Measurements from ENCODE around the gene CLDN7. TPM values are rescaled to one million over a fixed set of nuclear protein-coding genes. Genes with fewer than 3 reads are reported as not detected.

The CLDN7 gene
- total RNA-seq, 6 experiments from 2014 or later = 0.43 to 3.0 (median 1.7) TPM

GRCh38 chr17:7243453-7243729, 18.9 kb downstream of the CLDN7 start:
- no peak for TF ChIP-seq CTCF (IDR thresholded peaks at IDR 0.05)
- peak overlapping the region; percentile 94 for H3K27ac Mint-ChIP-seq
- peaks cover 33% of the 10 kb centered on the region for H3K36me3 Mint-ChIP-seq (ENCODE audit: low read depth)
- H3K4me1 Mint-ChIP-seq (ENCODE audit: low read depth) = peaks cover 32% of the 10 kb centered on the region
- peak overlapping the region; percentile 88 for H3K4me3 Mint-ChIP-seq
- no peak for DNase-seq
- H3K27me3 Mint-ChIP-seq (ENCODE audit: insufficient read depth) = peaks cover 4% of the 10 kb centered on the region
- no peaks in the 10 kb centered on the region for H3K9me3 Mint-ChIP-seq

DNA sequence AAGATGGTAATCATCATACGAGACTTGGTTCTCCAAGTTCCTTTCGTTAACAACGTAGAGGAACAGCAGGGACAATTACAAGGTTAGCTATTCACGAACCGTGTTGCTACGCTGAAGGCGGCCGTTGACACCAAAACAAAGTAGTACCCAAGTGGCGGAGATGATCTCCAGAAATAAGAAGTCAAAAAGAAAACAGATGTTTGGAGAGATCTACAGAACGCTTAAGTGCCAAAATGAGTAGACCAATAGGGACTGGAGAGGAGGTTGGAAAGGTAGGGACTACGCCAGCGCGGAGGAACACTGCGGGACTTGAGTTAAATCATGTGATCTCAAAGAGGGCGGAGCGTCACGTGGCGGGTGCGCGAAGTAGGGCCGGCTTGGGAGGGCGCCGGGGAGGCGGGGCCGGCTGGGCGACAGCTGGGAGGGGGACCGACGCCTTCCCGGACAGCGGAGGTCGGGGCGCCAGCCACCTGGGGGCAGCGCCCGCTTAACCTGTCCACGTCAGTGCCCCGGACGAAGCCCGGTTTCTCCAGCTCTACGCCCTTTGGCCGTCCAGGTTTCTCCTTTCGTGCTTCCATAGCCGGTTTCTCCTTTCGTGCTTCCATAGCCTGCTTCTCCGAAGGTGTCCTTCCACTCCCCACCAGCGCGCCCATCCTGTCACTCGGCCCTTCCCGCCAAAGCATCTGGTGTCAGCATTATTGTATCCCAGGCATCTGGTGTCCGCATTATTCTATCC, 19.4 kb downstream of the CLDN7 start:
- peak; percentile 89 for DNase-seq

GRCh38 chr17:7241783-7242716, 20.2 kb downstream of the CLDN7 start, which contains the start of gene GABARAP:
Gene GABARAP (minus strand): TSS chr17:7242449. CDS start chr17:7242330, 119 bp downstream.
- peak within 1 kb of the TSS; percentile 94 for H3K27ac Mint-ChIP-seq
- peak within 1 kb of the TSS; percentile 88 for H3K4me3 Mint-ChIP-seq
- H3K36me3 Mint-ChIP-seq (ENCODE audit: low read depth) = peaks cover 37% of the 10 kb centered on the region
- H3K27me3 Mint-ChIP-seq (ENCODE audit: insufficient read depth) = peaks cover 5% of the 10 kb centered on the region
- no peak for TF ChIP-seq CTCF (IDR thresholded peaks at IDR 0.05)
- H3K9me3 Mint-ChIP-seq = no peaks in the 10 kb centered on the region
- H3K4me1 Mint-ChIP-seq (ENCODE audit: low read depth) = peaks cover 35% of the 10 kb centered on the region
- DNase-seq = peak; percentile 75

More for the DNA sequence above, 19.4 kb downstream of the CLDN7 start:
- peaks cover 30% of the 10 kb centered on the region for H3K4me1 Mint-ChIP-seq (ENCODE audit: low read depth)
- peak overlapping the region; percentile 94 for H3K27ac Mint-ChIP-seq
- H3K27me3 Mint-ChIP-seq (ENCODE audit: insufficient read depth) = peaks cover 4% of the 10 kb centered on the region
- no peaks in the 10 kb centered on the region for H3K9me3 Mint-ChIP-seq
- peak overlapping the region; percentile 88 for H3K4me3 Mint-ChIP-seq
- H3K36me3 Mint-ChIP-seq (ENCODE audit: low read depth) = peaks cover 33% of the 10 kb centered on the region
- peak; percentile 29 for TF ChIP-seq CTCF (IDR thresholded peaks at IDR 0.05)

- peak overlapping the region; percentile 94 for H3K27ac Mint-ChIP-seq
- peak overlapping the region; percentile 88 for H3K4me3 Mint-ChIP-seq
- H3K4me1 Mint-ChIP-seq (ENCODE audit: low read depth) = peaks cover 44% of the 10 kb centered on the region
- peaks cover 6% of the 10 kb centered on the region for H3K27me3 Mint-ChIP-seq (ENCODE audit: insufficient read depth)
- no peaks in the 10 kb centered on the region for H3K9me3 Mint-ChIP-seq
- H3K36me3 Mint-ChIP-seq (ENCODE audit: low read depth) = peaks cover 40% of the 10 kb centered on the region
- no peak for DNase-seq
- no peak for TF ChIP-seq CTCF (IDR thresholded peaks at IDR 0.05)
Observed at GRCh38 chr17:7241090-7241733, 21.1 kb downstream of the CLDN7 start.

DNA sequence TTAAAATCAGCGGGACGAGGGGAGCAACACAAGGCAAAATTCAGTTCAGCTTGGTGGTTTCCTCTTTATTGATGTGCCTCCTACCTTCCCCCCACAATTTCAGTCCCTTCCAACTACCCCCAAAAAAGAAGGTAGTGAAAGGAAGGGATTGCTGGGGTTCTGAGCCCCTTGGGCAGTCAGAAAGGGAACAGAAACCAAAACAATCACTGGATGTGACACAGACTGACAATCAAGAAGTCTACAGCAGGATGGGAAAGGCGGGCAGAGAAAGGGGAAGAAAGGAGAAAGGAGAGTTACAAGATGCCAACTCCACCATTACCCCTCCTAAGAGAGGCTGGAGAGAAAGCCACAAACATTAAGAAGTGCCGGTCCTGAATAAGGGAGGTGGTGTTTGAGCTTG, 21.9 kb downstream of the CLDN7 start:
- peak overlapping the region; percentile 94 for H3K27ac Mint-ChIP-seq
- H3K36me3 Mint-ChIP-seq (ENCODE audit: low read depth) = peaks cover 43% of the 10 kb centered on the region
- H3K9me3 Mint-ChIP-seq = no peaks in the 10 kb centered on the region
- H3K27me3 Mint-ChIP-seq (ENCODE audit: insufficient read depth) = peaks cover 6% of the 10 kb centered on the region
- TF ChIP-seq CTCF (IDR thresholded peaks at IDR 0.05) = no peak
- peaks cover 52% of the 10 kb centered on the region for H3K4me1 Mint-ChIP-seq (ENCODE audit: low read depth)
- peak overlapping the region; percentile 88 for H3K4me3 Mint-ChIP-seq
- no peak for DNase-seq
